ENCODE results near the gene EPOP. TPM values are rescaled to one million over a fixed set of nuclear protein-coding genes. Genes with fewer than 3 reads are reported as not detected.

Gene EPOP
- 1 to 10 TPM; 1.7 to 2.7 (median 2.2) TPM for polyA plus RNA-seq

DNA sequence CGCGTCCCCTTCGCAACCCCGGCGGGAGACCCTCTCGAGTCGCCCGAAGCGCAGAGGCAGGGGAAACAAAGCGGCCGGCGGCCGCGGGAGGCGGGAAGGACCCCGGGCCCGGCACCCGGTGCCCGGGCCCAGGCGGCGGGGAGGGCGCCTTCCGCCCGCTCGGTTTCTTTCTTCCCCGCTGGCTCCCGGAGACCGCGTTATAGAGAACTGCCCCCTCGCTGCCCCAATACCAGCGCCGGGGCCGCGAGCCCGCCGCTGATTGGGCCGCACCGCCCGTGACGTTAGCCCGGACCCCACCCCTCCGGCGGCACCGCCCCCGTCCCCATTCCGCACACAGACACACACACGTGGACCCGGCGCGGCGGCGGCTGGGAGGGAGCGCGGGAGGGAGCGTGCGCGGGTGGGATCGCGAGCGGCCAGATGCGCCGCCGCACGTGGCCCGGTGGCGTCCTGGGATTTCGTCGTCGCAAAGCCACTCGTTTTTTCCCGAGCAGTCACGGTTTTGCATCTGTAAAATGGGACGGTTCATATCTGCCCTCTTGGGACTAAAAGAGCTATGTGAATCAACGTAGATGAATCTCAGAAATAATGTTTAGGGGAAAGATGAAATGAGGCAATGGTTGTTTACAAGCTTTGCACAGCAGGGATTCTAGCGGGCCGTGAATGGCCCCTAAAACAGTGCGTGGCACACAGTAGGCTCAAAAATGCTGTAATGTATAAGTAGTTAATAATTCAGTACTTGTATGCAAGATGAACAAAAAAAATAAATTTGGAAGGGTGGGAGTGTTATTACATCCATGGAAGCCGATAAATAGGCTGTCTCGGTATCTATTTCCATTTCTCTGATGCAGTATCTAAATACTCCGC lies at the start of gene EPOP:
Gene EPOP, minus strand, starts transcription at position 209 of the 867 bp plus-strand sequence. CDS start 462 bp downstream, outside the sequence.
- WGBS, 3 donors: 4 to 5% (median 4%) methylated on average over 61 to 78 of the region's 80 CpGs
- H3K27ac ChIP-seq (ENCODE audit: low read depth, low read length): no peak within 1 kb of the TSS

DNA sequence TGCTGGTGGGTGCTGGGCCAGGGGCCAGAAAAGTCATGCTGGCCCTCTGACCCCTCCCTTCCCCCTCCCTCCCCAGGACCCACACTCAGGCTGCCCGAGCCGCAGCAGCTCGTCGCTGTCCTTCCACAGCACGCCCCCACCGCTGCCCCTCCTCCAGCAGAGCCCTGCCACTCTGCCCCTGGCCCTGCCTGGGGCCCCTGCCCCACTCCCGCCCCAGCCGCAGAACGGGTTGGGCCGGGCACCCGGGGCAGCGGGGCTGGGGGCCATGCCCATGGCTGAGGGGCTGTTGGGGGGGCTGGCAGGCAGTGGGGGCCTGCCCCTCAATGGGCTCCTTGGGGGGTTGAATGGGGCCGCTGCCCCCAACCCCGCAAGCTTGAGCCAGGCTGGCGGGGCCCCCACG lies 47.0 kb upstream of the EPOP start:
- 93 to 96% (median 95%) methylated on average over 15 to 16 of the region's 16 CpGs for WGBS, 3 donors
- H3K27ac ChIP-seq (ENCODE audit: low read depth, low read length): no peak overlapping the region

DNA sequence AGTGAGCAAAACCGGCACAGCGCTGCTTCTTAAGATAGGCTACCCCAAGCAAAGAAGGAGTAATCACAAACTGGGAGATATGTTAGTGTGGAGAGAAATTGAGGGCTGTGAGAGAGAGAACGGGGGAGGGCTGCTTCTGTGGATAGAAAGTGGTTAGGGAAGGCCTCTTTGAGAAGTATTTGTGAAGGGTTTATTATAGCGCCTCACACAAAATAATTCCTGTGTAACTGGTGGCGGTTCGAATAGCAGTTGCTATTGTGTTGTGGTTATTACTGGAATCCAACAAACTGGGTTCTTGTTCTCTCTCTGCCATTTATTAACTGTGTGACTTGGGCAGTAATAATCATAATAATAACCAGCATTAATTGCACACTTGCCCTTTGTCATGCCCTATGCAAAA lies 46.2 kb upstream of the EPOP start:
- 82 to 94% (median 91%) methylated on average over 6 of the region's 6 CpGs for WGBS, 3 donors
- no peak overlapping the region for H3K27ac ChIP-seq (ENCODE audit: low read depth, low read length)

DNA sequence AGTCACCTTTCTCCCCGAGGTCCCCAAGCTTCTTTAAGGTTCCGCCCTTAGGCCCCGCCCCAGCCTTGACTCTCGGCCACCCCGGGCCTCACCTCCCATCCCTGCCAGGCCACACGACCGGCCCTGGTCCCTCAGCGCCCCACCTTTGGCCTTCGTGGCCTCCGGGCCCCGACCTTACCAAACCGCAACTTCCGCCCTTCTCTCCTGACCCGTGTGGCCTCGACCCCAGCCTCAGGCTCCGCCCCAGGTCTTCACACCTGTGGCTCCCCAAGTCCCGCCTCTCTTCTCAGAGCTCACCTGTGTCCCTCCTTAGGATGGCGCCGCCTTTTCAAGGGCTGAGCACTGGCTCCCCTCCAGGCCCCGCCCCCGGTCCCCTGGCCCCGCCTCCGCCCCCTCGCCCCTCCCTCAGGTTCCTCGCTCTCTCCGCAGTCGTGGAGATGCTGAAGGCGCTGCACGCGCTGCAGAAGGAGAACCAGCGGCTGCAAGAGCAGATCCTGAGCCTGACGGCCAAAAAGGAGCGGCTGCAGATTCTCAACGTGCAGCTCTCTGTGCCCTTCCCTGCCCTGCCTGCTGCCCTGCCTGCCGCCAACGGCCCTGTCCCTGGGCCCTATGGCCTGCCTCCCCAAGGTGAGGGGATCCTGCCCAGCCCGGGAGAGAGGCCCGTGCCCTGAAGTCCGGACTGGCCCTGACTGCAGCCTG lies 45.3 kb upstream of the EPOP start:
- WGBS, 3 donors: 76 to 82% (median 82%) methylated on average over 35 to 39 of the region's 39 CpGs
- H3K27ac ChIP-seq (ENCODE audit: low read depth, low read length): no peak overlapping the region

DNA sequence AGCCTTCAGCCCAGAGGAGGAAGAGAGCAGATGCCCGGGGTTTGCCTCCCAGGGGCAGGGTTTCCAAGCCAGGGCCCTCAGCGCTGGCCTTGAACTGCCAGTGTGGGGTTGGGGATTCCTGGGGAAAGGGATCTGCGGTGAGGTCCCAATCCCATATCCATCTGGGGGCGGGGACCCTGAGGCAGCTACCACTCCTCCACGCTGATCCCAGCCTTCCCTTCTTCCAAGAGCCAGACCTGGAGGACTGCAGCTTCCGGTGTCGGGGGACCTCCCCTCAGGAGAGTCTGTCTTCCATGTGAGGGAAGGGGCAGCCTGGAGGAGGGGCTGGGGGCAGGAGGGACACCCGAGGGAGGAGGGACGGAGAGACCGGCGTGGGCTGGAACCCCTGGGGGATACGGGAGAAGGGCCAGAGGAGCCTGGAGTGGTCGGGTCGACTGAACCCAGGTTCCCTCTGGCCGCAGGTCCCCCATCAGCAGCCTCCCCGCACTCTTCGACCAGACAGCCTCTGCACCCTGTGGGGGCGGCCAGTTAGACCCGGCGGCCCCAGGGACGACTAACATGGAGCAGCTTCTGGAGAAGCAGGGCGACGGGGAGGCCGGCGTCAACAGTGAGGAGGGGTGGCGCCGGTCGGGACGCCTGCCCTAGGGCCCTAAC lies 44.7 kb upstream of the EPOP start:
- WGBS, 3 donors: 84 to 90% (median 90%) methylated on average over 28 to 29 of the region's 29 CpGs

DNA sequence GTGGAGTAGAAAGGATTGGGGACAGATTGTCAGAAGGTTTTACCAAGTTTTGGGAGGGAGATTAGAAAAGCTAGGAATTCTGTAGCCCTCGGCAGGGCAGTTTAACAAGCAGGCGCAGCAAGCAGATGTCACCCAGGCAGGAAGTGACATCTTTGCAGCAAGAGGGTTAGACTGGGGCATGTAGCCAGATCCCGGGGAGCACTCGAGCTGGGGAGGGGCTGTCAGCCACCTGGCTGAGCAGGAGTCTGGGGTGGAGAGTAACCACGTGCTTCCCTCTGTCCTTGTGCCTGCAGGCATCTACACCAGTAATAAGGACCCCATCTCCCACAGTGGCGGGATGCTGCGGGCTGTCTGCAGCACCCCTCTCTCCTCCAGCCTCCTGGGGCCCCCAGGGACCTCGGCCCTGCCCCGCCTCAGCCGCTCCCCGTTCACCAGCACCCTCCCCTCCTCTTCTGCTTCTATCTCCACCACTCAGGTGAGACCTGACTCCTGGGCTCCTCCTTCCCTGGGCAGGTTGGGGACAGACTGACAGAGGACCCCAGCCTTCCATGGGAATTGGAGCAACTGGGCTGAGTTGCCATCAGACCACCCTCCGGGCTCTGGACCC lies 42.5 kb upstream of the EPOP start:
- WGBS, 3 donors: 83 to 89% (median 87%) methylated on average over 8 to 12 of the region's 12 CpGs
- no peak overlapping the region for H3K27ac ChIP-seq (ENCODE audit: low read depth, low read length)

More for the DNA sequence above, 44.7 kb upstream of the EPOP start:
- no peak overlapping the region for H3K27ac ChIP-seq (ENCODE audit: low read depth, low read length)

DNA sequence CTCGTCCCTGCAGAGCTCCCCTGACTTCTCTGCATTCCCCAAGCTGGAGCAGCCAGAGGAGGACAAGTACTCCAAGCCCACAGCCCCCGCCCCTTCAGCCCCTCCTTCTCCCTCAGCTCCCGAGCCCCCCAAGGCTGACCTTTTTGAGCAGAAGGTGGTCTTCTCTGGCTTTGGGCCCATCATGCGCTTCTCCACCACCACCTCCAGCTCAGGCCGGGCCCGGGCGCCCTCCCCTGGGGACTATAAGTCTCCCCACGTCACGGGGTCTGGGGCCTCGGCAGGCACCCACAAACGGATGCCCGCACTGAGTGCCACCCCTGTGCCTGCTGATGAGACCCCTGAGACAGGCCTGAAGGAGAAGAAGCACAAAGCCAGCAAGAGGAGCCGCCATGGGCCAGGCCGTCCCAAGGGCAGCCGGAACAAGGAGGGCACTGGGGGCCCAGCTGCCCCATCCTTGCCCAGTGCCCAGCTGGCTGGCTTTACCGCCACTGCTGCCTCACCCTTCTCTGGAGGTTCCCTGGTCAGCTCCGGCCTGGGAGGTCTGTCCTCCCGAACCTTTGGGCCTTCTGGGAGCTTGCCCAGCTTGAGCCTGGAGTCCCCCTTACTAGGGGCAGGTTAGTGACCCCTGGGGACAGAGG lies 41.7 kb upstream of the EPOP start:
- H3K27ac ChIP-seq (ENCODE audit: low read depth, low read length): no peak overlapping the region
- WGBS, 3 donors: 93 to 94% (median 94%) methylated on average over 18 of the region's 18 CpGs

DNA sequence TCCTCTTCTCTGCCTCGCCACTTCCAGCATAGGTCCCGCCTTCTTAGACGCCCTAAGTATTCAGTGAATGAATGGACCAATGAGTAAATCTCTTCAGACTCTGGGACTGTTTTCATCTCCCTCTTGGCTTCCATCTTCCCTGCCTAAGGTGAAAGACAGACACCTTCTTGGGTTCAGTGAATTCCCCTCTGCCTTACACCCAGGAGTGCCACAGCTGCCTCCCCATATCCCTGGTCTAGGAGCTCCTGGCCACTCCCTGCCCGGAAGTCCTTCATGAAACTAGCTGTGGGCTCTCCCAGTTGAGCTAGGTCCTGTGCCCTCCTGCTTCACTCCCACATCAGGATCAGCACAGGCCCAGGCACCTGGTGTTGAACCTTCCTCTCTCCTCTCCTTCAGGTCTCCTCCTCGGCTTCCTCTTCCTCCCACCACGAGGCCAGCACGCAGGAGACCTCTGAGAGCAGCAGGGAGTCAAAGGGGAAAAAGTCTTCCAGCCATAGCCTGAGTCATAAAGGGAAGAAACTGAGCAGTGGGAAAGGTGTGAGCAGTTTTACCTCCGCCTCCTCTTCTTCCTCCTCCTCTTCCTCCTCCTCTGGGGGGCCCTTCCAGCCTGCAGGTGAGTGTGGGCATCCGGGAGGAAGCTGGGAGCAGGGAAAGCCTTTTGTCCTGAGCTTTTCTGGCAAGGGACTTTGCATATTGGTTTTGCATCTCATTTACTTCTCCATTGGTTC lies 40.6 kb upstream of the EPOP start:
- WGBS, 3 donors: 82 to 91% (median 85%) methylated on average over 9 of the region's 9 CpGs
- no peak overlapping the region for H3K27ac ChIP-seq (ENCODE audit: low read depth, low read length)

DNA sequence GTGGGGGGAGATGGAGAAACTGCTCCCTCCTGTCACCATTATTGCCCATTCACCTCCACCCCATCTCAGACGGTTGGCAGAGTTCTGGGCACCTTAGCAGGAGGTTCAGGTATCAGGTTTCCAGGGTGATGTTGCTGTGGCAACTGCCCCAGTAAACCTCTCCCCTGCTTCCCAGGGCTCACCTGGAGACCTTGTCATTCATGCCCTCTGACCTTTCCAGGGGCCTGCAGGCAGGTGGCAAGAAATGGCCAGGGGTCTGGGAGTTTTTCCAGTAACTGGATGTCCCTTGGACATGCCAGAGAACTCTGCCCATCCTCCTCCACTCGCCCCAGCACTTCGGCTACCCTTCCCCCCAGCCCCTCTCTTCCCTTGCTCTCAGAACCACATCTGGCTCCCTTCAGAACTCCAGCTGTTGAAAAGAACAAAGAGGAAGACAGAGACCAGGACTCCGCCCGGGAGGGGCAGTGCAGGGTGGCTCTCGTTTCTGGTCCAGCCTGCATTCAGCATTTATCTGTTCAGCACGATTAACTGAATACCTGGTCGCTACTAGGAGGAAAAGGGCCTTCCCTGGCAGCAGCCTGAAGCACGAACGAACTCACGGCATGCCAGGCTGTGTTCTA lies 38.8 kb upstream of the EPOP start:
- WGBS, 3 donors: 78 to 80% (median 79%) methylated on average over 11 of the region's 11 CpGs
- H3K27ac ChIP-seq (ENCODE audit: low read depth, low read length): no peak overlapping the region

DNA sequence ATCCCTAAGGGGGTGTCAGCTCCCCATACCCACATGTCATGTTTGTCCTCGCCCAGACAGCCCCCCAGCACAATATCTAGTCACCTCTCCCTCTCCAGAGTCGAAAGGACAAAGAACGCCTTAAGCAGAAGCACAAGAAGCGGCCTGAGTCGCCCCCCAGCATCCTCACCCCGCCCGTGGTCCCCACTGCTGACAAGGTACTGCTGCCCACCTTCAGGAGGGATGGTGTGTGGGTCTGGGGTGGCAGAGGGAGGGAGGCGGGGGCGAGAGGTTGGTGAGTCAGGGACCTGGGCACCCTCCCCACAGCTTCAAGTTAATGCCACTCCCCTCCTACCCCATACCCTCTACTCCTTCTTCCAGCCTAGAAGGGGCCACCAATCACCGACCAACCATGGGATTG lies 37.8 kb upstream of the EPOP start:
- H3K27ac ChIP-seq (ENCODE audit: low read depth, low read length): no peak overlapping the region
- WGBS, 3 donors: 93 to 96% (median 94%) methylated on average over 10 of the region's 10 CpGs

DNA sequence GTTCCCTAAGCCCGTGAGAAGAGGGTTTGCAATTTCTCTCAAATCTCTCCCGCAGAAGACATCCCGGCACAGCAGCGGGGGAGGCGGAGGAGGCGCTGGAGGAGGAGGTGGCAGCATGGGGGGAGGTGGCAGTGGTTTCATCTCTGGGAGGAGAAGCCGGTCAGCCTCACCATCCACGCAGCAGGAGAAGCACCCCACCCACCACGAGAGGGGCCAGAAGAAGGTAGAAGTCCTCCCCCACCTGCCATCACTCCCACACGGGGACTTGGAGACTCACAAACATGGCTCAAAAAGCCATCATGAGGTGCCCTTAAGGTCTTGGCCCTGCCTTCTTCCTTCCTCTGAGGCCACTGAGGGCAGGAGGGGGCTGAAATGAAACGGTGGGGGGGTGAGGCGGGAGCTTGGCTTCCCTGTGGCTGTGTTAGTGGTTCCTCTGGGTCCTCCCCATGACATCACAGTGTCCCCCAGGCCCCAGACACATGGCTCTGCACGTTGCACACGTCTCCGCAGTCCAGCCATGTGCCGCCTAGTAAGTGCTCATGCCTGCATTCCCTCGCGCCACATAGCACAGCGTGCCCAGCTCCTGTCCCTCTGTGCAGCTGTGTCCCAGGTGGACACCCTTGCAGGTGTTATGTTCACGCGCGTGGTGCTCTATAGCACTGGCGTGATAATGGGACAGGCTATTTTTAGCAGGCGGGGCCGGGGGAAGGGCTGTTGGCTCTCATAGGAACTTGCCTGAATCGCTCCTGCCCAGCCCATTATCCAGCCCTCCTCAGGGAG lies 37.2 kb upstream of the EPOP start:
- 43 to 68% (median 64%) methylated on average over 25 to 26 of the region's 26 CpGs for WGBS, 3 donors
- H3K27ac ChIP-seq (ENCODE audit: low read depth, low read length): no peak overlapping the region

DNA sequence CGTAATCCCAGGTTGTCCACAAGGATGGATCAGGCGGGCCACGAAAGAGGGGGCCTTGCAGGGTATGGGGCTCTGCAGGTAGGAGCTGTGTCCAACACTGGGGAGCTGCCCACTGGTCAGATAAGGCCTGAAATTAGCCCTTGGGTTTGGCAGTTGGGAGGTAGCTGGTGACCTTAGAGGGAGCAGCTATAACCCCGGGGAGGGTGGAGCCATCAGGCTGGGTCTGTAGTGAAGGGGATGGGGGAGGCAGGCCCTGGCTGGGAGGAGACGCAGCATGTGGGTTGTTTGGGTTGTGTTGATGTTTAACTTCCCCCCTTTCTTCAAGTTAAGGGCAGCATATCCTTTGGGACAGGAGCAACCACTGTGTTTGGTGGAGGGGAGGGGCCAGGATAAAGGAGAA lies 36.2 kb upstream of the EPOP start:
- no peak overlapping the region for H3K27ac ChIP-seq (ENCODE audit: low read depth, low read length)
- WGBS, 3 donors: 69 to 83% (median 82%) methylated on average over 5 of the region's 5 CpGs

DNA sequence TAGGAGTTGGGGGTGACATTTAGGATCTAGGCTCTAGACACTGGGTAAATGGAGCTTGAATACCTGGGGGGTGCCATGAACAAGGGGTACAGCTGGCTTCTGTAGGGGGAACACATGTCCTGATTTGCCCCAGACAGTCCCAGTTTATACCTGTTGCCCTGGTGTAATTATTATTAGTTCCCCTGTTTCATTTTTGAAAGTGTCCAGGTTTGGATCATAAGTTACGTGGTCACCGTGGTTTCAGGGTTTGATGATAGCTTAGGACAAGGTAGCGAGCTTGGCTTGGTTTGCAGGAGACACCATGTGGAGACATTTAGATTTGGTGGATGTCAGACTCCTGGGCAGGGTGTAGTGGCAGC lies 35.8 kb upstream of the EPOP start:
- WGBS, 3 donors: 85 to 91% (median 87%) methylated on average over 3 of the region's 3 CpGs
- no peak overlapping the region for H3K27ac ChIP-seq (ENCODE audit: low read depth, low read length)

DNA sequence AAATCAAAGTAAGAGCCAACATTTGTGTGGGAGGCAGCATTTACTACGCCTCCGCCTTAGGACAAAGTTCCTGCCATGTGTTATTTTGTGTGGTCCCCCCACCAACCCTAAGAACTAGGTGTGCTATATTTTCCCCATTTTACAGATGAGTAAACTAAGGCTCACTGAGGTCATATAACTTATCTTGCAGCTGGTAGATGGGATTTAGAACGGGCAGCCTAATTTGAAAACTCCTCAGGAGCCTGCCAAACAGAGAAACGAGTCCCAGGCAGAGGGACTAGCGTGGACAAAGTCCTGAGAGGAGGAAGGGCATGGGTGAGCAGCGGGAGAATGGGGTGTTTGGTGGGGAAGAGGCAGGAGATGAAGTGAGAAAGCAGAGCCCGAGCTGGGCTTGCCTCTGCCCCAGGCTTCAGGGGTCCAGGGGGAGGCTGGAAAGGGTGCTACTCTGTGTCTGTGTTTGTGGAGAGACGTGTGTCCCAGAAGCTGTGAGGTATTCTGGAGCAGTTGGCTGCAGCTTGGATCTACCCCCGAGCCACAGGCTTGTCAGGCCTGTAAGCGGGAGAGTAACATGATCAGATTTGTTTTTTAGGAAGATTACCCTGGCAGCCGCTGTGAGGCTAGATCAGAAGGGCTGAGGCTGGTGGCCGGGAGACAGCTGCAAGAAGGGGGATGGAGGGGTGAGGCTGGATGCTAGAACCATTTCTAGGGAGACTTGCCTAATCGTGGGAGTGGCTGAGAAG lies 35.3 kb upstream of the EPOP start:
- no peak overlapping the region for H3K27ac ChIP-seq (ENCODE audit: low read depth, low read length)
- 70 to 83% (median 78%) methylated on average over 13 of the region's 13 CpGs for WGBS, 3 donors

DNA sequence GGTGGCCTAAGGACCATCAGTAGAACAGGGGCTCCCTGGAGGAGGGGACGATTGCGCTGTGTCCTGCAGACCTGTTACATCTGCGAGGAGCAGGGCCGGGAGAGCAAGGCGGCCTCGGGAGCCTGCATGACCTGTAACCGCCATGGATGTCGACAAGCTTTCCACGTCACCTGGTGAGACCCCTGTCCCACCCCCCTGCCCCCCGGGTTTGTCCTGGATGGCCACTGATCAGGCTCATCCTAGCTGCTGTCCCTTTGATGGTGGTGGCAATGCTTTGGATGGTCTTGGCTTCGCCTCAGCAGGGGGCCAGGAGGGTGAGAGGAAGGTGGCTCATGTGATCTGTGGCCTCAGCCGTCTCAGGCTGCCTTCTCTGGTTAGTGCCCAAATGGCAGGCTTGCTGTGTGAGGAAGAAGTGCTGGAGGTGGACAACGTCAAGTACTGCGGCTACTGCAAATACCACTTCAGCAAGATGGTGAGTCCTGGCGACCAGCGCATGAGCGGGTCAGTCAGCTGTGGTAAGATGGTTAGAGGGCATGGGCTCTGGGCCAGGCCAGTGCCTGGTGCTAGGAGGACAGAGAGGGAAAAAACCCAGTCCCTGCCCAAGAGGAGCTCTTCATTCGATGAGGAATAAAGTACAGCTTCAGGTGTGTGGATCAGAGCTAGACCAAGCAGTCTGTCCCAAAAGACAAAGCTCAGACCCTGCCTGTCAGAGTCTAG lies 34.5 kb upstream of the EPOP start:
- WGBS, 3 donors: 90 to 92% (median 92%) methylated on average over 18 of the region's 18 CpGs
- H3K27ac ChIP-seq (ENCODE audit: low read depth, low read length): no peak overlapping the region

Data from adipose tissue (tissue), 3 donors.